Measurements from ENCODE around the gene MAGI2.

Gene MAGI2

DNA sequence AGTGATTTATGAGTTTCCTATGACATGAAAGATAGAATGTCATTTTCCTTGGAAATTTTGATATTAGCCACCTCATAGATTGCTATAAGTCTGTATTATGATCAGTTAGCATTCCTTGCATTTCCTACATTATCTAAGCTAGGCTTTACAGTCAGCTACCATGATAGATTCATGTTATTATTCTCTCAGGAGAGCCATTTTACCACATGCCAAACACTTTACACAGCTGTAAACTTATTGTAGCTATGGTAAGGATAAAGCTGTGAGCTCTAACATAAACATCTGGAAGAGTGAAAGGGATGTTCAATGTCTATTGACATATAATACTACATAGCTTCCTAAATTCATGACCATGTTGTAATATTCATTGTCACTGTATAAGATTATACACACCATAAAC, 1046.9 kb downstream of the MAGI2 start:
- Histone ChIP-seq H3K27ac (ENCODE audit: low read depth, low read length) (no peak overlapping the region), H3K27me3 (ENCODE audit: control insufficient read depth, insufficient read depth, low read length) (no peaks in the 10 kb centered on the region), H3K4me1 (ENCODE audit: control insufficient read depth, insufficient read depth, low read length) (peaks cover 8% of the 10 kb centered on the region; the same call in 1 of the 2 replicates), H3K36me3 (ENCODE audit: control insufficient read depth, insufficient read depth, low read length) (no peaks in the 10 kb centered on the region), H3K9me3 (ENCODE audit: control insufficient read depth, insufficient read depth, low read depth, low read length) (no peaks in the 10 kb centered on the region), H3K4me3 (ENCODE audit: low read depth, low read length) (no peak overlapping the region), H3K9ac (ENCODE audit: low read length) (no peak overlapping the region)

DNA sequence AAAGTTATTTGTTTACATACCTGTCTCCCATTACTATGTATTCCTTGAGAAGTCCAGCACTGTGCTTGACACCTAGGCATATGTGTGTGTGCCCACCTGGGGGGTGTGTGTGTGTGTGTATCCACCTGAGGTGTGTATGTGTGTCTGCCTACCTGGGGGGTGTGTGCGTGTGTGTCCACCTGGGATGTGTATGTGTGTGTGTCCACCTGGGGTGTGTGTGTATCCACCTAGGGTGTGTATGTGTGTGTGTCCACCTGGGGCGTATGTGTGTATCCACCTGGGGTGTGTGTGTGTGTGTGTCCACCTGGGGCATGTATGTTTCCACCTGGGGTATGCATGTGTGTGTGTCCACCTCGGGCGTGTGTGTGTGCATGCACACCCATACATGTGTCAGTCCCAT, 1051.4 kb downstream of the MAGI2 start:
- peaks cover 51% of the 10 kb centered on the region for H3K4me1 ChIP-seq (ENCODE audit: control insufficient read depth, insufficient read depth, low read length)
- no peaks in the 10 kb centered on the region for H3K9me3 ChIP-seq (ENCODE audit: control insufficient read depth, insufficient read depth, low read depth, low read length)
- no peak overlapping the region for H3K27ac ChIP-seq (ENCODE audit: low read depth, low read length)
- H3K4me3 ChIP-seq (ENCODE audit: low read depth, low read length) = no peak overlapping the region
- H3K36me3 ChIP-seq (ENCODE audit: control insufficient read depth, insufficient read depth, low read length) = no peaks in the 10 kb centered on the region
- peaks cover 17% of the 10 kb centered on the region for H3K27me3 ChIP-seq (ENCODE audit: control insufficient read depth, insufficient read depth, low read length)
- H3K9ac ChIP-seq (ENCODE audit: low read length) = no peak overlapping the region

DNA sequence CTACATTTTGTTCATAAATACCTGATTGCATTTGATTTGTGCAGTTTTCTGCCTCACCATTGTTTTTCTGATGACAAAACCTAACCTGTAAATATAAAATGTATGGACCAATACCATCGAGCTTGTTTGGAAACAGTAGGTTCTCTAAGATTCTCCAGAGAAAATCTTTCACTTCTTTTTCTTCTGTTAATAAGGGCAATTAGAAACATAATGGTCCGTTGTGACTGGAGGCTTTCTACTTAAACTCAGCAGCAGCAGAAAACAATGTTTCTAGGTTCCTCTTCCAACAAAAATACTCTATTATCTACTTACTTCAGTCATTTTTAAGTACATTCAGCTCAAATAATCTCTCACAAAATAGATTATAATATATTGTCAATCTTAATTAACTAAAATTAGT, 1053.4 kb downstream of the MAGI2 start:
- H3K9ac ChIP-seq (ENCODE audit: low read length) = no peak overlapping the region
- peaks cover 18% of the 10 kb centered on the region for H3K27me3 ChIP-seq (ENCODE audit: control insufficient read depth, insufficient read depth, low read length)
- peaks cover 56% of the 10 kb centered on the region for H3K4me1 ChIP-seq (ENCODE audit: control insufficient read depth, insufficient read depth, low read length)
- no peaks in the 10 kb centered on the region for H3K9me3 ChIP-seq (ENCODE audit: control insufficient read depth, insufficient read depth, low read depth, low read length)
- no peaks in the 10 kb centered on the region for H3K36me3 ChIP-seq (ENCODE audit: control insufficient read depth, insufficient read depth, low read length)
- H3K27ac ChIP-seq (ENCODE audit: low read depth, low read length) = 0 out of 2 replicates have a peak overlapping the region, but pooled peaks have one; percentile 47
- H3K4me3 ChIP-seq (ENCODE audit: low read depth, low read length) = peak overlapping the region; percentile 32; the same call in 1 of the 2 replicates

DNA sequence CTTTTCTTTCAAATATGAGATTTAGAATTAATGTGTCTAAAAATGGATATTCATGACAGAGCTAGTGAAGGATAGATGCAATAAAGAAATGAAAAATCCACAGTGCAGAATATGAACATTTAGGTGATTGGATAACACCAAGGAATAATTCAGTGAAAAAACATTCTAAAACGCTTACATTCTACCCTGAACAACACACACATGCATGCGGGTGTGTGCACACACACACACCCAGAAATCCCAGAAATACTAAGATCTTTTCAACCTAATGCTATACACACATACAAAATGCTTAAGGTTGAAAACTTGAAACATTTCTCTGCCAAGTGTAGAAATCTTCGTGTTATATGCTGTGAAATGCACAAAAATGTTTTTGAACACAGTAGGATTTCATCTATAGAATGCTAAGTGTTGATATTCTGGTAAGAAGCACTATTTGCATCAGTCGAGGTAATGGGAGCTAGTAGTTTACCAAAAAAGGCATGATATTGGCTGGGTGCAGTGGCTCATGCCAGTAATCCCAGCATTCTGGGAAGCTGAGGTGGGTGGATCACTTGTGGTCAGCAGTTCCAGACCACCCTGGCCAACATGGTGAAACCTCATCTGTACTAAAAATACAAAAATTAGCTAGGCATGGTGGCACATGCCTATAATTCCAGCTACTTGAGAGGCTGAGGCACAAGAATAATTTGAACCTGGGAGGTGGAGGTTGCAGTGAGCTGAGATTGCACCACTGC, 1054.3 kb downstream of the MAGI2 start:
- Histone ChIP-seq H3K27me3 (ENCODE audit: control insufficient read depth, insufficient read depth, low read length) (peaks cover 18% of the 10 kb centered on the region), H3K9me3 (ENCODE audit: control insufficient read depth, insufficient read depth, low read depth, low read length) (no peaks in the 10 kb centered on the region), H3K4me3 (ENCODE audit: low read depth, low read length) (no peak overlapping the region), H3K4me1 (ENCODE audit: control insufficient read depth, insufficient read depth, low read length) (peaks cover 57% of the 10 kb centered on the region), H3K36me3 (ENCODE audit: control insufficient read depth, insufficient read depth, low read length) (no peaks in the 10 kb centered on the region), H3K27ac (ENCODE audit: low read depth, low read length) (0 out of 2 replicates have a peak overlapping the region, but pooled peaks have one; percentile 47), H3K9ac (ENCODE audit: low read length) (no peak overlapping the region)

DNA sequence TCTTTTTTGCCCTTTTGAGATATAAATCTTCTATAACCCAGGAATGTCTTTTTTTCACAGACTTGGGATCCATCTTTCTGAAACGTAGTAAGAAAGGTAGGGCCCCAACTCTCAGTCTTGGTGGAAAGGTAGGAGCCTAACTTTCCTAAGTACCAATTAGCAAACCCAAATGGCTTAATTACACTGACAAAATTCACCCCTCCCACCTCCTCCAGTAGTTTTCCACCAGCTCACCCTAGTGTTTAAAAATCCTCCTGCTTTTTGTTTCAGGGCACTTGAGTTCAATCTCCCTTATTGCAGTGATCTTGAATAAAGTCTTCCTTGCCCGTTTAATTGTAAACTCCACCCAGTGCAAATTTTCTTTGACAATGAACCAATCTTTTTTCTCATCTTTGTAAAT, 1054.9 kb downstream of the MAGI2 start:
- Histone ChIP-seq H3K36me3 (ENCODE audit: control insufficient read depth, insufficient read depth, low read length) (no peaks in the 10 kb centered on the region), H3K9me3 (ENCODE audit: control insufficient read depth, insufficient read depth, low read depth, low read length) (no peaks in the 10 kb centered on the region), H3K27ac (ENCODE audit: low read depth, low read length) (no peak overlapping the region), H3K9ac (ENCODE audit: low read length) (no peak overlapping the region), H3K4me3 (ENCODE audit: low read depth, low read length) (no peak overlapping the region), H3K4me1 (ENCODE audit: control insufficient read depth, insufficient read depth, low read length) (peaks cover 57% of the 10 kb centered on the region), H3K27me3 (ENCODE audit: control insufficient read depth, insufficient read depth, low read length) (peaks cover 18% of the 10 kb centered on the region)

DNA sequence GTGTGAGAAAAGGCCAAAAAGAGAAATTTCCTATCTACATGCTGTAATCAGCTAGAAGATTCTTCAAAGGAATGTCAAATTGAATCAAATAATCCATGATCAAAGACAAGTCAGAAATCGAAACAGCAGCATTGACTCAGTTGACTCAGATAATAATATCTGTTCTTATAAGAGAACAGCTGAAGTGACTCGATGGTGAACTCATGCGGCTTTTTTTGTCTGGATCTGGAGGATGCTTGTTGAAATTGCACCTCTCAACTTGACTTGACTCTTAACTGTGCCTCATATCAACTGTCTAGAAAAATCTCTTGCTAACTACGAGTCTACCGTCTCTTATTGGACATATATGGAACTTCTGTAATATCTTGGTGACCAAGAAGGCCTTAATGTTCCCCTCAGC, 1055.4 kb downstream of the MAGI2 start:
- H3K4me1 ChIP-seq (ENCODE audit: control insufficient read depth, insufficient read depth, low read length) = peaks cover 57% of the 10 kb centered on the region
- no peak overlapping the region for H3K4me3 ChIP-seq (ENCODE audit: low read depth, low read length)
- H3K36me3 ChIP-seq (ENCODE audit: control insufficient read depth, insufficient read depth, low read length) = no peaks in the 10 kb centered on the region
- no peaks in the 10 kb centered on the region for H3K9me3 ChIP-seq (ENCODE audit: control insufficient read depth, insufficient read depth, low read depth, low read length)
- no peak overlapping the region for H3K27ac ChIP-seq (ENCODE audit: low read depth, low read length)
- no peak overlapping the region for H3K9ac ChIP-seq (ENCODE audit: low read length)
- H3K27me3 ChIP-seq (ENCODE audit: control insufficient read depth, insufficient read depth, low read length) = peaks cover 18% of the 10 kb centered on the region

DNA sequence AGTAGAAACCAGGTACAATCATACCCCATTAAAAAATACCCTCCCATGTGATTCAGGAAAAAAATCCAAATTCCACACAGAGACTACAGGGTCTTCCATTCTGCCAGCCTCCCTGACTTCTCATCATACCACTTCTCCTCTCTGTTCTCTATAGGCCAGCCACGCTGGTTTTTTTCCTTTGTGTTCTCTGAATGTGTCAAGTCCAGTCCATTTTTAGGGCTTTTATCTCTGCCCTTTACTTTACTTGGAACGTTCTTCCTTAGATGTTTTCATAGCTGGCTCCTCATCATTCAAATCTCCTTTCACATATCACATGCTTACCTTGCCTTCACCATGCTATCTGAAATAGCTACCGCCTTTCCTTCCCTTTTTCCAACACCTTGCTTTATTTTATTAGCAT, 1057.3 kb downstream of the MAGI2 start:
- Histone ChIP-seq H3K4me1 (ENCODE audit: control insufficient read depth, insufficient read depth, low read length) (peaks cover 46% of the 10 kb centered on the region), H3K9ac (ENCODE audit: low read length) (no peak overlapping the region), H3K27ac (ENCODE audit: low read depth, low read length) (no peak overlapping the region), H3K36me3 (ENCODE audit: control insufficient read depth, insufficient read depth, low read length) (no peaks in the 10 kb centered on the region), H3K27me3 (ENCODE audit: control insufficient read depth, insufficient read depth, low read length) (peaks cover 18% of the 10 kb centered on the region), H3K9me3 (ENCODE audit: control insufficient read depth, insufficient read depth, low read depth, low read length) (no peaks in the 10 kb centered on the region), H3K4me3 (ENCODE audit: low read depth, low read length) (no peak overlapping the region)

DNA sequence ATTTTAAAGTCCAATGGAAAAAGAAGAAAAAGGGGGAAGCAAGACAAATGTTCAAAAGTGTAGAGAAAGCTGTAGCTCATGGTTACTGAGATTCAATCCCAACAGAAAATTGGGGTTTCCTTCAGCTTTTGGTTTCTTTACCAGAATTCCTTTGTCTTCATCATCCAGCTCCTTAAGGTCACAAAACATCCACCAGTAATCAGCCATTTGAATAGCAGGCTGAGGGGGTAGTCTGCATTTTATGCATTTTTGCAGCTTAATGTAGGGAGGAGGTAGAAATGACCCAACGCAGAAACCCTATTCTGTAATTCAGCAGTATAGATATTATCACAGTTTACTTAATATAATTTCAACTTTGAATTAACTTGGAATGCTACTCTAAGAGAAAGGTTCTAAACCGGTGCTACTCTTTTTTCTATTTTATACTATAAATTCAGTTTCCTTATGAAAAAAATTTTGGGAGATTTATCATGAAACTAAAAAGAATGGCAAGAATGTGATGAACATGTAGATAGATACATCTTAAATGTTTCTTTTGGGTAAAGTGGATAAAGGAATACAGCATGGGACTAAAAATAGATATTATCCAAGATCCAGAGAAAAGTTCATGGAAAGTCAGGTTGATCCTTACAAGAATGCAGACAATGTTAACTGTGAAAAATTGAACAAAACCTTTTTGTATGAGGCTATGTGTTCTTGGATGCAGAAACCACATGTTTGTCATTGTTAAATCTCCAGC, 1058.0 kb downstream of the MAGI2 start:
- H3K4me3 ChIP-seq (ENCODE audit: low read depth, low read length) = no peak overlapping the region

DNA sequence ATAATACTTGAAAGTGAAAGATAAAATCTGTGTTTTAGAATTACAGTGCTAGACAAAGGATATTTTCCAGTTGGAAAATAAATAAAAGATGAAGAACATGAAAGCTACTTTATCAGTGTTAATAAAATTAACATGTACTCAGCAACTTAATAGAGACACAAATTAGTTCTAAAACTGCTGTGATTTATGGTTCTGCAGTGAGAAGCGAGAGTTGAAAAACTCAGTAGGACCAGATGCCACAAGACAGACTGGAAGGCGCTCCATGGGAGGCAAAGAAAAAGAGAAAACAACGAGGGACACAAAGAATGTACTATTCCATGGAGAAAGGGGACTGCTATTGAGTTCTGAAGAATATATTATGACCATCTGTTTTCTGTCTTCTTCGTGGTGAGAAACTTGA, 1064.4 kb downstream of the MAGI2 start:
- Histone ChIP-seq H3K4me3 (ENCODE audit: low read depth, low read length) (no peak overlapping the region), H3K9me3 (ENCODE audit: control insufficient read depth, insufficient read depth, low read depth, low read length) (no peaks in the 10 kb centered on the region), H3K27me3 (ENCODE audit: control insufficient read depth, insufficient read depth, low read length) (no peaks in the 10 kb centered on the region), H3K27ac (ENCODE audit: low read depth, low read length) (no peak overlapping the region), H3K36me3 (ENCODE audit: control insufficient read depth, insufficient read depth, low read length) (no peaks in the 10 kb centered on the region), H3K4me1 (ENCODE audit: control insufficient read depth, insufficient read depth, low read length) (no peaks in the 10 kb centered on the region), H3K9ac (ENCODE audit: low read length) (no peak overlapping the region)

More for the DNA sequence above, 1058.0 kb downstream of the MAGI2 start:
- Histone ChIP-seq H3K9ac (ENCODE audit: low read length) (no peak overlapping the region), H3K4me1 (ENCODE audit: control insufficient read depth, insufficient read depth, low read length) (peaks cover 38% of the 10 kb centered on the region), H3K27me3 (ENCODE audit: control insufficient read depth, insufficient read depth, low read length) (peaks cover 18% of the 10 kb centered on the region), H3K36me3 (ENCODE audit: control insufficient read depth, insufficient read depth, low read length) (no peaks in the 10 kb centered on the region), H3K9me3 (ENCODE audit: control insufficient read depth, insufficient read depth, low read depth, low read length) (no peaks in the 10 kb centered on the region), H3K27ac (ENCODE audit: low read depth, low read length) (no peak overlapping the region)

DNA sequence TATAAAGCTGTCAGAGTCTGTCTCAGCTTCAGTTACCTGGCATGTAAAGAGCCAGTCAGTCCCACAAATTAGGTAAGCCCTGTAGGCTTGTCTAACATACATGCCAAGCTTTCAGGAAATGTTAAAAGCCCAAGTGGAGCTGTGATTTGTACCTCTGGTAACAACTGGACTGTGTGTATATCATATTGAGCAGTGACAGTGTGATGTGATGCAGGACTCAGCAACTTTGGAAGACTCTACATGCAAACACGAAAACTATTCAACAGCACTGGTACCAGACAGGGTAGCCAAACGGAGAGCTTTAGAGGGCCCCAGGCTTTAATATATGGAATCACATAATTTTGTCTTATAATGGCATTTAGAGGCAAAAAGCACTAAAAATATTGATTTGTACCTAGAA, 1066.9 kb downstream of the MAGI2 start:
- no peaks in the 10 kb centered on the region for H3K4me1 ChIP-seq (ENCODE audit: control insufficient read depth, insufficient read depth, low read length)
- no peak overlapping the region for H3K4me3 ChIP-seq (ENCODE audit: low read depth, low read length)
- H3K27me3 ChIP-seq (ENCODE audit: control insufficient read depth, insufficient read depth, low read length) = no peaks in the 10 kb centered on the region

DNA sequence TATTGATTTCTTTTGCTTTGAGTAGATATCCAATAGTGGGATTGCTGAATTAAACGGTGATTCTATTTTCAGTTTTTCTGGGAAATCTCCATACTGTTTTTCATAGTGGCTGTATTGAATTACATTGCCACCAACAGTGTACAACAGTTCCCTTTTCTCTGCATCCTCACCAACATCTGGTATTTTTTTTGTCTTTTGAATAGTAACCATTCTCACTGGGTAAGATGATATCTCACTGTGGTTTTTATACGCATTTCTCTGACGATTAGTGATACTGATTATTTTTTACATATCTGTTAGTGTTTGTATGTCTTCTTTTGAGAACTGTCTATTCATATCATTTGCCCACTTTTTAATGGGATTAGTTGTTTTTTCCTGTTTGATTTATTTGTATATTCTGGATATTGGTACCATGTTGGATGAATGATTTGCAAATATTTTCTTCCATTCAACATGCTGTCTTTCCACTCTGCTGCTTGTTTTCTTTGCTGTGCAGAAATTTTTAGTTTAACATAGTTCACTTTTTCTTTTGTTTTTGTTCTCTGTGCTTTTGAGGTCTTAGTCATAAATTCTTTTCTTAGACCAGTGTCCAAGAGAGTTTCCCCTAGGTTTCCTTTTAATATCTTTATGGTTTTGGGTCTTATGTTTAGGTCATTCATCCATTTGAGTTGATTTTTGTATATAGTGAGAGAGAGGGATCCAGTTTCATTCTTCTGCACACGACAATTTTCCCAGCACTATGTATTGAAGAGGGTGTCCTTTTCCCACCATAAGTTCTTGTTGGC, 1070.2 kb downstream of the MAGI2 start:
- Histone ChIP-seq H3K36me3 (ENCODE audit: control insufficient read depth, insufficient read depth, low read length) (no peaks in the 10 kb centered on the region), H3K4me1 (ENCODE audit: control insufficient read depth, insufficient read depth, low read length) (no peaks in the 10 kb centered on the region), H3K27me3 (ENCODE audit: control insufficient read depth, insufficient read depth, low read length) (no peaks in the 10 kb centered on the region), H3K4me3 (ENCODE audit: low read depth, low read length) (no peak overlapping the region), H3K9me3 (ENCODE audit: control insufficient read depth, insufficient read depth, low read depth, low read length) (no peaks in the 10 kb centered on the region), H3K9ac (ENCODE audit: low read length) (no peak overlapping the region), H3K27ac (ENCODE audit: low read depth, low read length) (no peak overlapping the region)

More for the DNA sequence above, 1066.9 kb downstream of the MAGI2 start:
- H3K27ac ChIP-seq (ENCODE audit: low read depth, low read length) = no peak overlapping the region
- H3K36me3 ChIP-seq (ENCODE audit: control insufficient read depth, insufficient read depth, low read length) = no peaks in the 10 kb centered on the region
- no peak overlapping the region for H3K9ac ChIP-seq (ENCODE audit: low read length)
- H3K9me3 ChIP-seq (ENCODE audit: control insufficient read depth, insufficient read depth, low read depth, low read length) = no peaks in the 10 kb centered on the region

All from HUES6 (cell line).